ENCODE results near the gene OR7C1. TPM values are rescaled to one million over a fixed set of nuclear protein-coding genes. Genes with fewer than 3 reads are reported as not detected.

OR7C1 gene
- 0.07 and 0.16 TPM in 2 replicates for polyA plus RNA-seq (2013)

GRCh38 chr19:14835011-14835410 is at the start of gene OR7C1, which contains the start of gene OR7A5:
OR7C1 (minus strand) TSS chr19:14835185; CDS start chr19:14800136, 35,049 bp downstream.
OR7A5 (minus strand) TSS chr19:14835185; CDS start chr19:14828241, 6,944 bp downstream.
- H2BK12ac ChIP-seq (ENCODE audit: low read length) = no peak within 1 kb of the TSS
- H2BK5ac ChIP-seq (ENCODE audit: low read depth, low read length, poor library complexity) = peak within 1 kb of the TSS; percentile 49
- no peak within 1 kb of the TSS for H2BK120ac ChIP-seq (ENCODE audit: insufficient read depth, low read length, poor library complexity)
- H3K9ac ChIP-seq (ENCODE audit: low read length) = no peak within 1 kb of the TSS
- H3K14ac ChIP-seq (ENCODE audit: low read length) = no peak within 1 kb of the TSS
- H4K91ac ChIP-seq (ENCODE audit: low read depth, low read length) = peak within 1 kb of the TSS; percentile 37
- H3K9me3 ChIP-seq (ENCODE audit: insufficient read depth, low read depth, low read length) = peaks cover 11% of the 10 kb centered on the region
- no peak within 1 kb of the TSS for H2AK5ac ChIP-seq (ENCODE audit: low read length)
- H3K27ac ChIP-seq (ENCODE audit: low read depth, low read length) = peak within 1 kb of the TSS; percentile 58
- no peaks in the 10 kb centered on the region for H3K27me3 ChIP-seq (ENCODE audit: insufficient read depth, low read length)
- H4K12ac ChIP-seq (ENCODE audit: low read depth, low read length) = no peak within 1 kb of the TSS
- no CpG with 5 or more reads among the region's 1 CpG for WGBS (ENCODE audit: extremely low coverage, insufficient coverage, insufficient read length)
- no peak within 1 kb of the TSS for H3K4me3 ChIP-seq (ENCODE audit: low read depth, low read length)
- no peak within 1 kb of the TSS for H3K4ac ChIP-seq (ENCODE audit: low read depth, low read length)
- H2AFZ ChIP-seq (ENCODE audit: insufficient read depth, low read length, poor library complexity) = no peak within 1 kb of the TSS
- no peaks in the 10 kb centered on the region for H3K79me1 ChIP-seq (ENCODE audit: low read length)
- no peak within 1 kb of the TSS for H3K4me2 ChIP-seq (ENCODE audit: low read length)
- H3K23ac ChIP-seq (ENCODE audit: low read length) = no peak within 1 kb of the TSS
- no peak within 1 kb of the TSS for H3K18ac ChIP-seq (ENCODE audit: low read length)
- no peaks in the 10 kb centered on the region for H3K36me3 ChIP-seq (ENCODE audit: control insufficient read depth in 1 of 2, insufficient read depth in 2 of 2, low read length in 2 of 2)
- H3K79me2 ChIP-seq (ENCODE audit: control insufficient read depth, insufficient read depth, low read length, poor library complexity) = no peaks in the 10 kb centered on the region
- H4K8ac ChIP-seq (ENCODE audit: low read depth, low read length) = no peak within 1 kb of the TSS
- DNase-seq = peak in 1 of 2 donors; percentile 18
- no peaks in the 10 kb centered on the region for H3K4me1 ChIP-seq (ENCODE audit: control insufficient read depth in 1 of 2, insufficient read depth in 2 of 2, low read length in 2 of 2)

- Histone ChIP-seq H3K4me2 (ENCODE audit: low read length) (no peak overlapping the region), H3K27ac (ENCODE audit: low read depth, low read length) (no peak overlapping the region), H3K18ac (ENCODE audit: low read length) (no peak overlapping the region), H3K23ac (ENCODE audit: low read length) (no peak overlapping the region), H3K79me1 (ENCODE audit: low read length) (no peaks in the 10 kb centered on the region), H3K36me3 (ENCODE audit: control insufficient read depth in 1 of 2, insufficient read depth in 2 of 2, low read length in 2 of 2) (no peaks in the 10 kb centered on the region), H2BK120ac (ENCODE audit: insufficient read depth, low read length, poor library complexity) (no peak overlapping the region), H3K4me3 (ENCODE audit: low read depth, low read length) (no peak overlapping the region), H2BK12ac (ENCODE audit: low read length) (no peak overlapping the region), H3K9me3 (ENCODE audit: insufficient read depth, low read depth, low read length) (peaks cover 9% of the 10 kb centered on the region), H4K12ac (ENCODE audit: low read depth, low read length) (no peak overlapping the region), H3K4me1 (ENCODE audit: control insufficient read depth in 1 of 2, insufficient read depth in 2 of 2, low read length in 2 of 2) (no peaks in the 10 kb centered on the region), H2AFZ (ENCODE audit: insufficient read depth, low read length, poor library complexity) (no peak overlapping the region), H4K8ac (ENCODE audit: low read depth, low read length) (no peak overlapping the region), H2BK5ac (ENCODE audit: low read depth, low read length, poor library complexity) (no peak overlapping the region), H3K14ac (ENCODE audit: low read length) (no peak overlapping the region), H2AK5ac (ENCODE audit: low read length) (no peak overlapping the region), H3K27me3 (ENCODE audit: insufficient read depth, low read length) (no peaks in the 10 kb centered on the region), H3K79me2 (ENCODE audit: control insufficient read depth, insufficient read depth, low read length, poor library complexity) (no peaks in the 10 kb centered on the region), H4K91ac (ENCODE audit: low read depth, low read length) (no peak overlapping the region), H3K9ac (ENCODE audit: low read length) (no peak overlapping the region), H3K4ac (ENCODE audit: low read depth, low read length) (no peak overlapping the region)
- no CpG with 5 or more reads among the region's 4 CpGs for WGBS (ENCODE audit: extremely low coverage, insufficient coverage, insufficient read length)
- peak in 1 of 2 donors; percentile 78 for DNase-seq
Observed at GRCh38 chr19:14871619-14872230, 36.7 kb upstream of the OR7C1 start.

- no peak overlapping the region for H2AK5ac ChIP-seq (ENCODE audit: low read length)
- no peak overlapping the region for H3K4ac ChIP-seq (ENCODE audit: low read depth, low read length)
- no peak overlapping the region for H3K23ac ChIP-seq (ENCODE audit: low read length)
- H3K36me3 ChIP-seq (ENCODE audit: control insufficient read depth in 1 of 2, insufficient read depth in 2 of 2, low read length in 2 of 2) = no peaks in the 10 kb centered on the region
- H3K79me2 ChIP-seq (ENCODE audit: control insufficient read depth, insufficient read depth, low read length, poor library complexity) = no peaks in the 10 kb centered on the region
- H2AFZ ChIP-seq (ENCODE audit: insufficient read depth, low read length, poor library complexity) = no peak overlapping the region
- H2BK120ac ChIP-seq (ENCODE audit: insufficient read depth, low read length, poor library complexity) = no peak overlapping the region
- no peak overlapping the region for H3K4me3 ChIP-seq (ENCODE audit: low read depth, low read length)
- no peaks in the 10 kb centered on the region for H3K4me1 ChIP-seq (ENCODE audit: control insufficient read depth in 1 of 2, insufficient read depth in 2 of 2, low read length in 2 of 2)
- no peak overlapping the region for H3K18ac ChIP-seq (ENCODE audit: low read length)
- H4K12ac ChIP-seq (ENCODE audit: low read depth, low read length) = no peak overlapping the region
- no peak overlapping the region for H2BK5ac ChIP-seq (ENCODE audit: low read depth, low read length, poor library complexity)
- H3K27me3 ChIP-seq (ENCODE audit: insufficient read depth, low read length) = no peaks in the 10 kb centered on the region
- H3K9me3 ChIP-seq (ENCODE audit: insufficient read depth, low read depth, low read length) = peaks cover 17% of the 10 kb centered on the region
- no peak overlapping the region for H3K4me2 ChIP-seq (ENCODE audit: low read length)
- DNase-seq = no peak
- H3K27ac ChIP-seq (ENCODE audit: low read depth, low read length) = no peak overlapping the region
- no peak overlapping the region for H3K9ac ChIP-seq (ENCODE audit: low read length)
- WGBS (ENCODE audit: extremely low coverage, insufficient coverage, insufficient read length) = no CpG with 5 or more reads among the region's 5 CpGs
- H2BK12ac ChIP-seq (ENCODE audit: low read length) = no peak overlapping the region
- no peak overlapping the region for H4K8ac ChIP-seq (ENCODE audit: low read depth, low read length)
- no peaks in the 10 kb centered on the region for H3K79me1 ChIP-seq (ENCODE audit: low read length)
- no peak overlapping the region for H4K91ac ChIP-seq (ENCODE audit: low read depth, low read length)
- no peak overlapping the region for H3K14ac ChIP-seq (ENCODE audit: low read length)
Observed at GRCh38 chr19:14868497-14868896, 33.5 kb upstream of the OR7C1 start.

- Histone ChIP-seq H3K23ac (ENCODE audit: low read length) (no peak within 1 kb of the TSS), H2BK5ac (ENCODE audit: low read depth, low read length, poor library complexity) (no peak within 1 kb of the TSS), H3K27me3 (ENCODE audit: insufficient read depth, low read length) (no peaks in the 10 kb centered on the region), H2BK12ac (ENCODE audit: low read length) (no peak within 1 kb of the TSS), H3K4me2 (ENCODE audit: low read length) (no peak within 1 kb of the TSS), H4K91ac (ENCODE audit: low read depth, low read length) (no peak within 1 kb of the TSS), H3K79me2 (ENCODE audit: control insufficient read depth, insufficient read depth, low read length, poor library complexity) (no peaks in the 10 kb centered on the region), H3K4me3 (ENCODE audit: low read depth, low read length) (no peak within 1 kb of the TSS), H3K18ac (ENCODE audit: low read length) (no peak within 1 kb of the TSS), H3K14ac (ENCODE audit: low read length) (no peak within 1 kb of the TSS), H3K9me3 (ENCODE audit: insufficient read depth, low read depth, low read length) (peaks cover 10% of the 10 kb centered on the region), H3K4me1 (ENCODE audit: control insufficient read depth in 1 of 2, insufficient read depth in 2 of 2, low read length in 2 of 2) (no peaks in the 10 kb centered on the region), H2AK5ac (ENCODE audit: low read length) (no peak within 1 kb of the TSS), H3K9ac (ENCODE audit: low read length) (no peak within 1 kb of the TSS), H2AFZ (ENCODE audit: insufficient read depth, low read length, poor library complexity) (no peak within 1 kb of the TSS), H3K36me3 (ENCODE audit: control insufficient read depth in 1 of 2, insufficient read depth in 2 of 2, low read length in 2 of 2) (no peaks in the 10 kb centered on the region), H3K79me1 (ENCODE audit: low read length) (no peaks in the 10 kb centered on the region), H2BK120ac (ENCODE audit: insufficient read depth, low read length, poor library complexity) (no peak within 1 kb of the TSS), H4K8ac (ENCODE audit: low read depth, low read length) (no peak within 1 kb of the TSS), H3K4ac (ENCODE audit: low read depth, low read length) (no peak within 1 kb of the TSS), H3K27ac (ENCODE audit: low read depth, low read length) (no peak within 1 kb of the TSS), H4K12ac (ENCODE audit: low read depth, low read length) (no peak within 1 kb of the TSS)
- WGBS (ENCODE audit: extremely low coverage, insufficient coverage, insufficient read length) = no CpG with 5 or more reads among the region's 5 CpGs
- DNase-seq = no peak
Observed at GRCh38 chr19:14848822-14849221, 13.8 kb upstream of the OR7C1 start, which contains the start of gene OR7A10. OR7A10 (minus strand) TSS chr19:14848922; CDS start chr19:14841877, 7,045 bp downstream.
